Measurements from ENCODE around the gene FBN1.

The FBN1 gene

DNA sequence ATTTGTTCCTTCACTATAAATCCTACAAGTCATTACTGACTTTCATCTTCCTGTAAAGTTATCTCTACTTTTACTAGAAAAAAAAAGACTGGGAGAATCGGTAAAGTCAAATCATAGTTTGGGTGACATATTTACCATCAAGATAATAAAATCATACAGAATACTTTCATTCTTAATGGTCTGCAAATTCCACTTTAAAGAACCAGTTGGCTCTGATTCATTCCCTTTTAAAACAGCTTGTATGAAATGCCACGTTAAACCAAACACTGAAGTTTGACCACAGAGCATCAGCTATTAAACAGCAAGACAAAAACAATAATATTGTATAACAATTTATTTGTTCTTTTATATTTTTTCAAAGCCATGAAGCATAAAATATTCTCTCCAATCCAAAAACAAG lies 100.7 kb downstream of the FBN1 start:
- no peak overlapping the region for H2AFZ ChIP-seq (ENCODE audit: low read depth, low read length)
- no peak overlapping the region for H3K4me3 ChIP-seq (ENCODE audit: low read length)
- no peaks in the 10 kb centered on the region for H3K27me3 ChIP-seq (ENCODE audit: insufficient read depth, low read length)
- H3K36me3 ChIP-seq (ENCODE audit: insufficient read depth, low read length), result no peaks in the 10 kb centered on the region
- H3K9me3 ChIP-seq (ENCODE audit: low read length), result no peaks in the 10 kb centered on the region
- H3K4me1 ChIP-seq (ENCODE audit: insufficient read depth, low read length), result no peaks in the 10 kb centered on the region

GRCh38 chr15:48541341-48542278 lies 103.9 kb downstream of the FBN1 start:
- H3K36me3 ChIP-seq (ENCODE audit: insufficient read depth, low read length), result no peaks in the 10 kb centered on the region
- H3K4me3 ChIP-seq (ENCODE audit: low read length), result no peak overlapping the region
- no peaks in the 10 kb centered on the region for H3K9me3 ChIP-seq (ENCODE audit: low read length)
- no peaks in the 10 kb centered on the region for H3K27me3 ChIP-seq (ENCODE audit: insufficient read depth, low read length)
- H2AFZ ChIP-seq (ENCODE audit: low read depth, low read length), result no peak overlapping the region
- H3K4me1 ChIP-seq (ENCODE audit: insufficient read depth, low read length), result no peaks in the 10 kb centered on the region

DNA sequence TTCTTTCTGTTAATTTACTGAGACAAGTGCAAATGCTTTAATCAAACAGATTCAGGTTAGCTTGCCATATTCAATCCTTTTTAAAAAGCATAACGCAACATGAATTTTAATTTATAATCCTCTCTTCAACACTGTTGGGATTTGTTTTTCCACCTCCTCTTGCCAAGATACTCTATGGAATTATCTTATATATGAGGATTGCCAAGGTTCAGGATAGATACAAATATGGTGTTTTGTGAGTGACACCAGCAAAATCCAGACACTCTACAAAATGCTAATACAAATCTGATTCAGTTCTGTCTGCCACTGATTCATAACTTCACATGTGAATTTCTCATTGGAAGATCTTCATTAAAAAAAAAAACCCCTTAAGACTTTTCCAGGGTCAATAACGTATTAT lies 104.8 kb downstream of the FBN1 start:
- no peaks in the 10 kb centered on the region for H3K9me3 ChIP-seq (ENCODE audit: low read length)
- H3K27me3 ChIP-seq (ENCODE audit: insufficient read depth, low read length), result no peaks in the 10 kb centered on the region
- no peaks in the 10 kb centered on the region for H3K36me3 ChIP-seq (ENCODE audit: insufficient read depth, low read length)
- H2AFZ ChIP-seq (ENCODE audit: low read depth, low read length), result no peak overlapping the region
- no peak overlapping the region for H3K4me3 ChIP-seq (ENCODE audit: low read length)
- H3K4me1 ChIP-seq (ENCODE audit: insufficient read depth, low read length), result no peaks in the 10 kb centered on the region

DNA sequence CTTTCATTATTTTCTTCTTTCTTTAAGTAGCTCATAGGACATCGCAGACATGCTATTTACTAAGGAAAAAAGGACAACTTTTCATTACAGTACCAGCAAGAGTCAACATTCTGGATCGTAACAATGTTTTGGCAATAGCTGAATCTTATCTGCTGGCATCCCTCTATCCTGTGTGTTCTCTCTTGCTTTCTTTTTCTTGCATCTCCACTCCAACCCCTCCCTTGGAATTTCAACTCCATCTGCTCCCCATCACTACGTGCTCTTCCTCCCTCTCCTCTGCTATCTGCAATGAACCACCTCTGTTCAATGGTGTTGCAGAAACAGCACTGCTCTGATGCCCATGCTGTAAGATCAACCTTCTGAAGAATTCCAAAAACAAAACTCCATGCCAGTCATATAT lies 106.6 kb downstream of the FBN1 start:
- no peaks in the 10 kb centered on the region for H3K4me1 ChIP-seq (ENCODE audit: insufficient read depth, low read length)
- H3K36me3 ChIP-seq (ENCODE audit: insufficient read depth, low read length), result no peaks in the 10 kb centered on the region

DNA sequence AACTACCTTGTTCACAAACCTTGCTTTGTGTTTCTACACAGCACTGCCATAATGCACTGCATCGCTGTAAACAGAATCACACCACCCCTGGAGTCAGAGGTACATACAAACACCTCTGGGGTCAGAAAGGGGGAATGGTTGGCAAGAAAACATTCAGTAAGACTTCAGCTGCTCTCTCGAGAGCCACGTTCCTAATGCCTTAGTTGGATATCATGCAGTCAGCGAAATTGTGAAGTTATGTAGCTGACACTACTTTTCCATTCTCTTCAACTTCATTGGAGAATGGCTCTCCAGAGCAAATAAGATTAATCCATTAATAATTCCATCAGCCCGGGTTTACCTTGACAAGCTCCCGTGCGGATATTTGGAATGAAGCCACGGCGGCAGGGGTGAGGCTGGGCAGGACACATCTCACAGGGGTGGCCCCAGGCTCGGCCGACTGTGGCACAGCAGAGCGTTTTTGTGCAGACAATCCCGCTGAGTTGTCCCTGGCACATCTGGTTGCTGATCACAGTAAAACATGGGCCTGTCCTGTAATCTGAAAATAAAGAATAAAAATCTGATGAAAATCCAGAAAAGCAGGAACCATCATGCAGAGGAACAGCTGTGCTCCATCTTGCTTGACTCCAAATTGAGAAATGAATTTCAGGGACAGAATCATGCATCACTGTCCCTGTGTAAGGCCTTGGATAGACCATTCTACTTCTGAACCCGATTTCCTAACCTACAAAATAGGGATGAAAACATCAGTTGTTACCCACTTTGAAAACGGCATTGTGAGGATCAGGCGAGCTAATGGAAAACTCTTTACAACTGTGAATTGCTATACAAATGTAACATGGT lies 108.0 kb downstream of the FBN1 start:
- Histone ChIP-seq H2AFZ (ENCODE audit: low read depth, low read length) (no peak overlapping the region), H3K9me3 (ENCODE audit: low read length) (no peaks in the 10 kb centered on the region), H3K36me3 (ENCODE audit: insufficient read depth, low read length) (no peaks in the 10 kb centered on the region), H3K27me3 (ENCODE audit: insufficient read depth, low read length) (no peaks in the 10 kb centered on the region), H3K4me1 (ENCODE audit: insufficient read depth, low read length) (no peaks in the 10 kb centered on the region), H3K4me3 (ENCODE audit: low read length) (no peak overlapping the region)

More for the DNA sequence above, 106.6 kb downstream of the FBN1 start:
- H3K27me3 ChIP-seq (ENCODE audit: insufficient read depth, low read length), result no peaks in the 10 kb centered on the region
- no peak overlapping the region for H3K4me3 ChIP-seq (ENCODE audit: low read length)
- H2AFZ ChIP-seq (ENCODE audit: low read depth, low read length), result no peak overlapping the region
- H3K9me3 ChIP-seq (ENCODE audit: low read length), result no peaks in the 10 kb centered on the region

DNA sequence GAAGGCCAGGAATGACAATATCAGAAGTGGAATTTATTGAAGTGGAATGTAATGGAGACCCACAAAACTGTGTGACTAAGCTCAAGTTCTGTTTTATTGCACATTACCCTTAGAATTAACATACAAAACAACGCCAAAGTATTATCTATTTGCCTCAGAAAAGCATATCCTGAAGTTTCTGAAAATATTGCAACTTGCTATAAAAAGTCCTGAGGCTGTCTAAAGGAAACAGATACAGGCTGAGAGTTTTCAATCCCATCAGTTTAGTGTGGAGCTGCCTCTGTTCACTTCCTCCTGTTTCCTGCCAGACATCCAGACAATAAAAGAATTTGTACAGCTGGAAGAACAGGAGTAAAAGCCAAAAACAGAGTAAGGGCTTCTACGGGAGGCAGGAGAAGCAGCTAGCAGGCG lies 108.8 kb downstream of the FBN1 start:
- Histone ChIP-seq H3K27me3 (ENCODE audit: insufficient read depth, low read length) (no peaks in the 10 kb centered on the region), H3K4me1 (ENCODE audit: insufficient read depth, low read length) (no peaks in the 10 kb centered on the region), H3K36me3 (ENCODE audit: insufficient read depth, low read length) (no peaks in the 10 kb centered on the region), H3K9me3 (ENCODE audit: low read length) (no peaks in the 10 kb centered on the region), H2AFZ (ENCODE audit: low read depth, low read length) (no peak overlapping the region), H3K4me3 (ENCODE audit: low read length) (no peak overlapping the region)

DNA sequence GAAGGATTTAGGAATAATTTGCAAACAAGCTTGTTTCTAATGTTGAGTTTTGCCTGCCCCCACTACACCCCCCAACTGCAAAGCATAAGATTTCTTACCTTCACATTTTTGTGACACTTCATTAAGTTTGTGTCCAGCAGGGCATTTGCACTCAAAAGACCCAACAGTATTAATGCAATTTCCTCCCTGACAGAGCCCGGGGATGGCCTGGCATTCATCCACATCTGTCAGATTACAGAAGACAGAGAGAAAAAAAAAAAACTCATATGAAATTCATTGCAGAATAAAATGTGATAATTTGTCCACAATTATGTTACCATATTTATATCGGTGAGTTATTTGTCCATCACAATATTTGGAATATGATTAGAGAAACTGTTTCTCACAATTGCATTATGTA lies 111.5 kb downstream of the FBN1 start:
- no peaks in the 10 kb centered on the region for H3K9me3 ChIP-seq (ENCODE audit: low read length)
- no peak overlapping the region for H2AFZ ChIP-seq (ENCODE audit: low read depth, low read length)
- no peaks in the 10 kb centered on the region for H3K4me1 ChIP-seq (ENCODE audit: insufficient read depth, low read length)
- H3K4me3 ChIP-seq (ENCODE audit: low read length), result no peak overlapping the region
- H3K27me3 ChIP-seq (ENCODE audit: insufficient read depth, low read length), result no peaks in the 10 kb centered on the region
- H3K36me3 ChIP-seq (ENCODE audit: insufficient read depth, low read length), result no peaks in the 10 kb centered on the region

GRCh38 chr15:48532946-48533345 lies 112.6 kb downstream of the FBN1 start:
- Histone ChIP-seq H3K36me3 (ENCODE audit: insufficient read depth, low read length) (no peaks in the 10 kb centered on the region), H3K27me3 (ENCODE audit: insufficient read depth, low read length) (no peaks in the 10 kb centered on the region), H3K4me3 (ENCODE audit: low read length) (no peak overlapping the region), H3K9me3 (ENCODE audit: low read length) (no peaks in the 10 kb centered on the region), H3K4me1 (ENCODE audit: insufficient read depth, low read length) (no peaks in the 10 kb centered on the region), H2AFZ (ENCODE audit: low read depth, low read length) (no peak overlapping the region)

DNA sequence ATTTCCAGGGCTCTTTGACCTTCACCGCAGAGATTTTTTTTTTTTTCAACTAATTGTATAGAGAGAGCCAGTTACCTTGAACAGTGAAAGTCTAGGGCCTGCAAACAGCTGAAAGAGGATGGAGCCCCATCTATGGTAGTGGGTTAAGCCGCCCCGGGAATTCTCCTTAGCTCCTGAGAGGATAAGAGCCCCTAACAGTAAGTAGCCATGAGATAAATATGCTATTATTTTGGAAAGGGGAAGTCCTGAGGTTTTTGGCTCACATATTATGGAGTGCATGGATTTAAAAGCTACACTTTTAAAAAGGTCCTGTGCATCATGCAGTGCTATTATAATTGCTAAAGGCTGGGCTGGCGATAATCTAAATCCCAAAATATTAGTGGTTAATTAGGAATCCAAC lies 115.0 kb downstream of the FBN1 start:
- no peaks in the 10 kb centered on the region for H3K9me3 ChIP-seq (ENCODE audit: low read length)
- no peak overlapping the region for H2AFZ ChIP-seq (ENCODE audit: low read depth, low read length)
- no peaks in the 10 kb centered on the region for H3K4me1 ChIP-seq (ENCODE audit: insufficient read depth, low read length)
- no peak overlapping the region for H3K4me3 ChIP-seq (ENCODE audit: low read length)
- no peaks in the 10 kb centered on the region for H3K36me3 ChIP-seq (ENCODE audit: insufficient read depth, low read length)
- H3K27me3 ChIP-seq (ENCODE audit: insufficient read depth, low read length), result no peaks in the 10 kb centered on the region

- Histone ChIP-seq H3K27me3 (ENCODE audit: insufficient read depth, low read length) (no peaks in the 10 kb centered on the region), H3K9me3 (ENCODE audit: low read length) (no peaks in the 10 kb centered on the region), H3K4me3 (ENCODE audit: low read length) (no peak overlapping the region), H3K4me1 (ENCODE audit: insufficient read depth, low read length) (no peaks in the 10 kb centered on the region), H2AFZ (ENCODE audit: low read depth, low read length) (no peak overlapping the region), H3K36me3 (ENCODE audit: insufficient read depth, low read length) (peaks cover 3% of the 10 kb centered on the region)
These were observed 116.6 kb downstream of the FBN1 start for GRCh38 chr15:48528921-48529320.

DNA sequence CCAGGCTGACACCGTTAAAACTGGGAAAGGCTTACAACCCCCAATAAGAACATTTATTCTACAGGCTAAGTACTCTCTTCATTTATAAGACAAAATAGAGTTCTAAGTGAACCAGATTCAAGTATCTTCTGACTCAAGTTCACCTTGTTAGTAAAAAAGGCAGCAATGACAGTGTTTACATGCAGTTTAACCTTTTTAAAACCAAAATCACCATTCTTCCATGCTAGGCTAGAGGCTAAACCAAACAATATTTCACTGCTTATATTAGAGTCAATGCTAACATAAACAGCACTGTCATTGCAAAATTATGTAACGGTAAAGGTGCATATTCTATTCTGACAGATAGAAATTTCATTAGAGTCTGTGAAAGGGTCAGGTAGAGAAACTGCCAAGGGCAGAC lies 118.0 kb downstream of the FBN1 start:
- Histone ChIP-seq H3K4me3 (ENCODE audit: low read length) (no peak overlapping the region), H3K27me3 (ENCODE audit: insufficient read depth, low read length) (no peaks in the 10 kb centered on the region), H2AFZ (ENCODE audit: low read depth, low read length) (no peak overlapping the region), H3K9me3 (ENCODE audit: low read length) (no peaks in the 10 kb centered on the region), H3K36me3 (ENCODE audit: insufficient read depth, low read length) (peaks cover 3% of the 10 kb centered on the region), H3K4me1 (ENCODE audit: insufficient read depth, low read length) (no peaks in the 10 kb centered on the region)

DNA sequence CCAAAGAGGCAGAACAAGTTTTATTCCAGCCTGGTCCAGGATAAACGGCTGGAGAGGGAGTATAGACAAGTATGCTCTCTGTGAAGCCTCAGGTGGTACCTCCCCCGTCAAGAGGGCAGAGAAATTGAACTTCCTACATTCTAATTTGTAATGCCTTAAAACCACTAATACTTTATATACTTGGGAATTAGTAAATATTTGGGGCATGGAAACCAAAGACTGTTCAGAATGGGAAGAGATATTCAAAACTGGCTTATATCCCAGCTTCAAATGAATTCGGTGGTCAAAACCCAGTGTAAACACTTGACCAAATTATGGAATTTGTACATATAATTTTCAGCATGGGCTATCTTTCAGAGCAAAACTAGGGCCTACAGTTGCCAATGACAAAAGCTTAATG lies 122.6 kb downstream of the FBN1 start:
- Histone ChIP-seq H3K4me3 (ENCODE audit: low read length) (no peak overlapping the region), H3K4me1 (ENCODE audit: insufficient read depth, low read length) (no peaks in the 10 kb centered on the region), H3K36me3 (ENCODE audit: insufficient read depth, low read length) (peaks cover 3% of the 10 kb centered on the region), H3K27me3 (ENCODE audit: insufficient read depth, low read length) (no peaks in the 10 kb centered on the region), H2AFZ (ENCODE audit: low read depth, low read length) (no peak overlapping the region), H3K9me3 (ENCODE audit: low read length) (peaks cover 2% of the 10 kb centered on the region)

GRCh38 chr15:48522123-48522522 lies 123.4 kb downstream of the FBN1 start:
- Histone ChIP-seq H3K9me3 (ENCODE audit: low read length) (peaks cover 2% of the 10 kb centered on the region), H3K4me1 (ENCODE audit: insufficient read depth, low read length) (no peaks in the 10 kb centered on the region), H3K36me3 (ENCODE audit: insufficient read depth, low read length) (peaks cover 3% of the 10 kb centered on the region), H3K4me3 (ENCODE audit: low read length) (no peak overlapping the region), H3K27me3 (ENCODE audit: insufficient read depth, low read length) (no peaks in the 10 kb centered on the region), H2AFZ (ENCODE audit: low read depth, low read length) (no peak overlapping the region)

Data from neuron (in vitro differentiated cells).